HK-2 (cell line): ENCODE results near the gene RELN.

Experiments used
- DNase-seq: peaks from one replicate; pipeline ENCODE4 v3.0.0-alpha.2; 2018; ENCODE audit not compliant: unreplicated experiment

RELN gene

DNA sequence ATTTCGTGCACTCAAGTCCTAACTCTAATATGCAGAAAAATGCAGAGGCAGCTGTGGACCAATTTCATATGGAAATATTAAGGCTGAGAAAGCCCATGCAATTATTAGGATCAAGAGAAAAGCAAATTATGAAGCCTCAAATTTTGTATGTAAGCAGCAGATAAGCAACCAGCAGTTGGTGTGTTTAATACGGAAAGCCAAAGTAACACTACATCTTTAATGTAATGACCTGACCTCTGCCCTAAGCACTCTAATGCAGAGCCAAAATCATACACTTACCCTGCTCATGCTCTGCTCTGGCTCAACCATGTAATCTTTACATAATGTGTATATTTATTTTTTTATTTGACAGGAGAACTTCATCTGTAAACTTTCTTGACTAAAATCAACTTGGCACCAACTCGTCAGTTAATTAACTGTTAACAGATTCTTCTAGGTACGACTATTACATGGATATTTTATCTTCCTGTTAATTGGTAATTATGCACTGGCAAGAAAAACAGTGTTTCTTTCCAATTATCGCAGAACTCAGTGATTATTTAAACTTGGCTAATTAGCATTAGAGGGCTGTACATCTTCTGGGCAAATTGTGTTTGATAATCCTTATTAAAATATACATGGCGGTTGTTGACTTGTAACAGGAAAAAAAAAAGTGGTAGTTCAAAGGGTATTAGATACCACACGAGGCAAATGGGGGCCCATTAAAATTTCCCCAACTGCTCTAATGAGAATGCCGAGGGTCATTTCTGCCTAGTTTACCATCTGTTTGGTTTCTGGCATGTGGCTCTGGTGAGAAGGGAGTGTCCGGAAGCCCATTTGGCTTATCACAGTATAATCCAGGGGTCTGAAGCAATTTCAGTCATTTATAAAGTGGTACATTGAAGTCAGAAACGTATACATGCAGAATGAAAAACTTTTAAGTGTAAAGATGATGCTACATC lies 94.5 kb downstream of the RELN start:
- DNase-seq: no peak

- no peak for DNase-seq
Observed at GRCh38 chr7:103893350-103893749, 96.1 kb downstream of the RELN start.

DNA sequence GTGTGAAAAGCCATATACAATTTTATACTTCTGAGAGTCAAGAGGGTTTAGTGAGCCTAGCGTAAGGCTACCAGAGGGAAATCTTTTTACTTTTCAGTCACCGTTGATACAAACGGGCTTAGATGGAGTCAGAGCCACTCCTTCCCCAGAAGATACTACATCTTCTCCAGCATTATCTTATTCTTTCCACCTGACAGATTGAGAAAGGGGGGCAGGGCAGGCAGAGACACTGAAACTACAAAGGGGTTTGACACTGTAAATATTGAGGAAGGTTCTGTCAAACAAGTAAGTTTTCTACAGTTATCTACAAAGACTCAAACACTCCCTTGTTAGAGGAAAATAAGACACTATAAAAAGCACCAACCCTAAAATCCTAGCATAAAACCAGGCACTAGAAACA lies 100.0 kb downstream of the RELN start:
- no peak for DNase-seq

- no peak for DNase-seq
Observed at GRCh38 chr7:103888603-103889153, 100.8 kb downstream of the RELN start.

- DNase-seq: no peak
Observed at GRCh38 chr7:103887853-103888602, 101.4 kb downstream of the RELN start.

DNA sequence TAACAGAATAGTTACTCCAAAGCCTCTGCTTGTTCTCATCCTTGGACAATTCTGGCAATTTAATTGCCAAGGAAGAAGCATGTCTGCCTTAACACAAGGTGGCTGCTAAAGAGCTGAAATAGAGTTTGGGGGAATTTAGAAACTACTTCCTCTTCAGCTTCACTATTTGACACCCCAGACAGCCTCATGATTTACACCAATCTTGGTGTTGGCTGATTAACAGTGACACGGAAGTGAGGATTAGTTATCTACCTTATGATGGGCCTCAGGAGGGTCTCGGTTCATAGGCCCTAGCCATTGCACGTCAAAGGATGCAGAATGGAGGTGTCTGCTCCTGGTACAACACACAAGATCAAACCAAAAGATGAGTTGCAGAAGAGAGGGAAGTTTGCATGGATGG lies 102.4 kb downstream of the RELN start:
- DNase-seq: no peak

- DNase-seq: no peak
Observed at GRCh38 chr7:103879928-103880600, 109.4 kb downstream of the RELN start.

DNA sequence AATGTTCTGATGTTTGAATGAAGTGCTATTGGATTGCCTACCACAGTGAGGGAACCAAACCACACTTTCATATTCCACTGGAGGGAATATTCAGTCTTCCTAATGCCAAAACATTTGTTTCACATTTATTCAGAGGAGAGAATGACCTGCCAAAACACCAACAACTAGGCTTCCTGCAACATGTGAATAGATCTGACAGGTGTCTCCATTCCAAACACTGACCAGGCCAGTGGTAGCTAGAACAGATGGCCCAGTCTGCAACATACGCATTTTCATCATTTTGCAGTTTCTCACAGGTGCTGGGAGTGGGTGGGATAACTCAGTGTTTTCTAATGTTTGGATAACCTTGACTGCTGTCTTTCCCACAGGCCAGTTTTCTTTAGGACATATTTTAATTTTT lies 110.0 kb downstream of the RELN start:
- no peak for DNase-seq

DNA sequence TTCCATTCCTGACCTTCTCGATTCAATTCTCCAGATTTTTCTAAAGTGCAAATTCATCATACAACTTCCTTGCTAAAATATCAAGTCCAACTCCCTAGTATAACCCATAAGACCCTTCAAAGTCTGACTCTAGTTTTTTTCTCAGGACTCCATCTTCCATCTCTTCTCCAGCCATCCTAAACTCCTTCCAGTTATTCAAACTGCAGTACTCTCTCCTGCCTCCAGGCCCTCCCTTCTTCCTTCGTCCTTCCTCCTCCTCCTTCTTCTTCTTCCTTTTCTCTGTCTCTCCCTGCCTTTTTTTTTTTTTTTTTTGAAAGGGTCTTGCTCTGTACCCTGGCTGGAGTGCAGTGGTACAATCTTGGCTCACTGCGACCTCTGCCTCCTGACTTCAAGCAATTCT lies 111.9 kb downstream of the RELN start:
- no peak for DNase-seq

DNA sequence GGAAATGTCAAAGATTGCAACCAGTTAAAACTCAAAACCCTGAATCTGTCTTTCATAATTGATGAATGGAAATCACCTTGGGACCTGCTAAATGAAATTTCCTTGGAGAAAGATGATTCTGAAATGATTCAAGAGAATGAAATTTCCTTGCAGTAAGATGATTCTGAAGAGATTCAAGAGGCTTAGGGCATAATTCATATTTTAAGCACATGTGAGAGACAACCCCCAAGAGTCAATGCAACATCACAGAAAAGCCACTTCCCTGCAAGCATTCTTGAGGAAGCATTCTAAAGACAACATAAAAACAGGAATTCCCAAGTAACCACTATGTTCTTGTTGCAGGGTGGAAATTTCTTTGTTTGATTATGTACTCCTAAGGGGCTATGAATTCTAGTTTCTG lies 113.7 kb downstream of the RELN start:
- no peak for DNase-seq

DNA sequence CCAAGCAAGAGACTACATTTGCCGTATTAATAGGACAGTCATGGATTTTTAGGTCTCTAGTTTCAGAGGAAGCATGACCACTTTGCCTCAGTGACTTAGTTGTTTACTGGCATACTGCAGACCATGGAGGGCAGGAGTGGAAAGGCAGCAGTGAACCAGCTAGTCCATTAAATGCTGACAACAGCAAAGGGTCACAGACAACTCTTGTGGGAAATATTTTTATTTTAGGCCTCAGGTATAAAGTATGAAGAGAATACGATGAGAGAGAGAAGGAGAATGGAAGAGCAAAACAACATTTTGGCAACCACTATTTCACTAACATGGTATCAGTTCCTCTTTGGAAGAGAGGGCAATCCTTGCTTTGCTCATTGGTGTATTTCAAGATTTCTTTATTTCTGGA lies 118.0 kb downstream of the RELN start:
- no peak for DNase-seq

DNA sequence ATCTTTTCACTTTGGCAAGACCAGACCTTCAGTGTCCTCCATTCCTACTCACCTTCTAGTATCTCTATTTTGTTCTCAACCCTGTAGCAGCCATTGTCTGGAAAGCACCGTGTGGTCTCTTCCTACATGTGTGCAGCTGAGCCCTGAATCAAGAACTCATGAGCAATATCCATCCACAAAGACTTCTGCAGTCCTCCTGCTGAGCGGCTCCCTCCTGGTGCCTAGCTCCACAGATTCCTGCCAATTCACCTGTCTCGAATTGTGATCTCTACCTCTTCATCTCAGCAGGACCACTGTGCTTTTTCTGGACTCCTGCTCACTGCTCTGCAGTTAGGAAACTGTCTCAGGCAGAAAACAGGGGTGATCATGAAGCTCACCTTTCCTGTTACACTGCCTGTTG lies 118.8 kb downstream of the RELN start:
- no peak for DNase-seq

DNA sequence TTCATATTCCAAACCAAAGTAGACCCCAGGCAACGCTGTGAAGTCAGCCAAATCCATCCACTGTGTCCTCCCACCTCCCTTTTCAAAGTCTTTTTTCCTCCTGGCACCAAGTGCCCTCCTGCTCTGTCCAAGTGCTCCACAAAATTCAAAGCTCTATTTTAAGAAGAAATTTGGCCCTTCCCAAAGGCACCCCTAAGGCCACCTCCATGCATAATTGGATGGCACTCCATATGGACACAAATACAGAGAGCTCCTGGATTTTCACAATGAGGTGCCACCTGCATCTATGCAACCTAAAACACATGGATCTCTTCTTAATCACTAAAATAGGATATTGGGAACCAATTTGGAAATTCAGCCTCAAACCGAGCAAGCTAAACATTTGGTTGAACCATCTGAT lies 121.6 kb downstream of the RELN start:
- no peak for DNase-seq

DNA sequence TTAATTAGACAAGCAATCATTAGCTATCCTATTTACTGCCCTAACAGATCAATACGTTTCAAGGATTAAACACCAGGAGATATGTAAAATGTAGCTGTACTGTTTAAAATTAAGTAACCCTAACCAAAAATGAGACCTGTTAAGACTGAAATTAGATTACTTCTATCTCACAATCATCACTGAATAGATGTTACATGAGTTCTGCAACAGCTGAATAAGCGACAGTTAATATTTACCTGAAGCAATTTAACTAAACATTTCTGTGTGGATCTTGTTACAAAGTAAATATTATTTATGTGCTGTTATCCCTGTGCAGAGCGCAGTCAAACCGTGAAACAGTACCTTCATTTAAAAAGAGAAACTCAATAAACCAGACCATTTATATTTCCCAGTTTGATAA lies 122.5 kb downstream of the RELN start:
- no peak for DNase-seq

DNA sequence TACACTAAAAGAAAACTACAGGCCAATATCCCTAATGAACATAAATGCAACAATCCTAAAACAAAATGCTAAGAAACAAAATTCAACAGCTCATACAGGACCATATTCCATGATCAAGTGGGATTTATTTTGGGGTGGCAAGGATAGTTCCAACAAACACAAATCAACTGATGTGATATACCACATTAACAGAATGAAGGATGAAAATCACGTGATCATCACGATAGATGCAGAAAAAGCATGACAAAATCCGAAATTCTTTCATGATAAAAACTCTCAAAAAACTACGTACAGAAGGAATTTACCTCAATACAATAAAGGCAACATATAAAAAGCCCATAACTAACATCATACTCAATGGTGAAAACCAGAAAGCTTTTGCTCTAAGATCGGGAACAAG lies 124.0 kb downstream of the RELN start:
- DNase-seq: no peak

GRCh38 chr7:103862302-103863035 lies 127.0 kb downstream of the RELN start:
- no peak for DNase-seq

DNA sequence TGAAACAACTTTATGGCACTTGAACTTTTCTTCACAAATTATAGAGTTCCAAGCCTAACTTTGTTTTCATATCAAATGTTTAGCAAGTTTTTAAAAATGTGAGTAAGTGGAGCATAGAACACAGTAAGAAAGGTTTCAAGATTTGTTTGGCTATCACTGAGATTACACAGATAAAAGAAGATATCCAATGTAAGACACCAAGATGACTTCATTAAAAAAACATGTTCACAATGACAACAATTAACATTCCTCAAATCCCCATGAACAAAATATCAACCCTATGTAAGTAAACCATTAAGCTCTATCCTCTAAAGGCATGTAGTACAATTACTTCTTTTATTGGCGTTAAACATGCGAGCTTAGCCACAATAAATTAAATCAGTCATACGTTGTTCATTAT lies 129.7 kb downstream of the RELN start:
- no peak for DNase-seq

DNA sequence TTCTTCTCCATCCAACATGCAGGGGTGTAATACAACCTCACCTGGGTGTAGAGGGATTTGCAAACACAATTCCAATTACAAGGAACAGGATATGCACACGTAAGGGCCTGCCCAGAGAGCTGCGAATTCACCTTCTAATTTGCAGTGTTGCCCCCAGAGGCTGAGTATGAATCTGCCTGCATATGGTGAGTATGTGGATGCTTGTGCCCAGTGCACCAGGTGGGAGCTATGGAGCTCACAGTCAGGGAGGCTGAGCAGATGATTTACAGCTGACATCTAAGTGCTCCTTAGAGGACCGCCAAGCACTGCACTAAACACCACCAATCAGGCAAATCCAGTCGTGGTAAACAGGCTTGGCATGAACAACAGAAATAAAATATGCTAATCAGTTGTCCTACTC lies 132.0 kb downstream of the RELN start:
- no peak for DNase-seq

- DNase-seq: no peak
Observed at GRCh38 chr7:103856929-103857328, 132.5 kb downstream of the RELN start.

GRCh38 chr7:103855671-103856070 lies 133.8 kb downstream of the RELN start:
- DNase-seq: no peak

DNA sequence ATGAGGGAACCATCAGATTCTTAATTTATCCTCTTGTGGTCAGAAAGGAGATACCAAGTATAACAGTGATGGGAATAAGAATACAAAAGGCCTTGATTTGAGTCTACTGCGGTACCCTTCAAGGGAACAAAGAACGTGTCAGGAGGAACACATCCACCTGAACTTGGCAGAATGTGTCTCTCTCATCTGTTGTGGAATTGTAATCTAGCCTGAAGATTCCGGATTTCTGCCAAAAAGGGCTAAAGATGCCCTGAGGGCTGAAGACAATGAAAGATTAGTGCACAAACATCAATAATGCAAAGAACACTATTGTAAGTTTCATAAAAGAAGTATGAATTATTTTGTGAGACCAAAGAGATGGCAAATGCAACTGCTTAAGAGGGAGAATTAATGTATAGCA lies 134.8 kb downstream of the RELN start:
- DNase-seq: no peak

GRCh38 chr7:103851357-103851756 lies 138.1 kb downstream of the RELN start:
- no peak for DNase-seq
